Transverse colon (tissue), 4 donors: ENCODE results near the gene HIBCH. TPM values are rescaled to one million over a fixed set of nuclear protein-coding genes. Genes with fewer than 3 reads are reported as not detected.
"Not testable (repeated sequence)": the region's sequence is repeated elsewhere in the genome, so short reads cannot be mapped to it uniquely, and the experiment has no call there.

ENCODE experiments used
- DNase-seq: peaks from one replicate; pipeline ENCODE4 v3.0.0-alpha.2; 2019
- H3K27ac ChIP-seq, 4 donors: fragments of 200-600 bp; sonication (generic); 2 replicates each; pipeline ENCODE4 v1.5.1; 2016 to 2018; ENCODE audit warnings: inconsistent platforms in 4 of 4
- H3K27me3 ChIP-seq: fragments of 200-600 bp; sonication (generic); 2 replicates; pipeline ENCODE4 v1.5.1; 2017; ENCODE audit warnings: inconsistent platforms
- H3K36me3 ChIP-seq, 4 donors: fragments of 200-600 bp; sonication (generic); 2 replicates each; pipeline ENCODE4 v1.5.1; 2017 to 2019; ENCODE audit warnings: inconsistent platforms in 4 of 4
- H3K4me1 ChIP-seq, 4 donors: fragments of 200-600 bp; sonication (generic); 2 replicates each; pipeline ENCODE4 v1.5.1; 2017 to 2020; ENCODE audit warnings: inconsistent platforms in 4 of 4
- H3K4me3 ChIP-seq, 4 donors: fragments of 200-600 bp; sonication (generic); 1 replicate in 1 of 4; 2 replicates in 3 of 4; pipeline versions ENCODE4 v1.5.1 to v1.6.1; 2017 to 2019; ENCODE audit warnings: inconsistent platforms in 4 of 4
- H3K9me3 ChIP-seq, 2 donors: fragments of 200-600 bp; sonication (generic); 2 replicates each; pipeline ENCODE4 v1.5.1; 2017 to 2019; ENCODE audit warnings: inconsistent platforms in 2 of 2
- CTCF ChIP-seq, 5 experiments: fragments of 200-600 bp in 3 of 5; fragments of 450-650 bp in 2 of 5; sonication (generic) in 3 of 5; IDR thresholded peaks; 1 replicate in 2 of 5; 2 replicates in 3 of 5; pipeline ENCODE4 v1.5.1; 2016 to 2017; ENCODE audit warnings: antibody characterized with exemption in 5 of 5, inconsistent platforms in 3 of 5, mild to moderate bottlenecking in 2 of 5, moderate library complexity in 1 of 5
- EP300 ChIP-seq: sonication (generic); formaldehyde crosslinking; IDR thresholded peaks from one replicate; pipeline ENCODE4 v1.6.1; 2017; ENCODE audit warnings: antibody characterized with exemption, low read depth
- POLR2A ChIP-seq: fragments of 450-650 bp; IDR thresholded peaks from one replicate; pipeline ENCODE4 v1.6.1; 2016; ENCODE audit warnings: antibody characterized with exemption, mild to moderate bottlenecking, moderate library complexity
- POLR2AphosphoS5 ChIP-seq, 3 donors: sonication (generic); formaldehyde crosslinking; IDR thresholded peaks; one replicate each; pipeline ENCODE4 v1.6.1; 2016; ENCODE audit warnings: antibody characterized with exemption in 3 of 3
- WGBS, 2 donors: methylation state at CpG; one replicate each; pipeline ENCODE4 v1.1.5; 2018; ENCODE audit warnings: low coverage in 1 of 2; 5-methylcytosine and 5-hydroxymethylcytosine counted together
- in situ Hi-C, 4 donors: fragments of 200-750 bp; cut with MboI; loops; one replicate each; pipeline versions ENCODE4 v1.15.0 to v1.15.1; 2017; ENCODE audit warnings: low sequenced_read_pairs in 3 of 4, low pct_ligation_motif_present in 1 of 4, low pct_unique_long_range_greater_than_20kb in 1 of 4
- intact Hi-C: fragments of 100-400 bp; cut with DNase I; formaldehyde crosslinking; loops from one replicate; pipeline ENCODE4 v1.15.1; 2023; ENCODE audit warnings: low total_unique reads
- total RNA-seq, 4 donors: library from RNA; depleted of rRNA; stranded (reverse); fragments of >200 nt; gene quantifications; one replicate each; pipeline ENCODE4 v1.1.0, GENCODE V29; 2016

The HIBCH gene
- total RNA-seq, 4 donors from 2014 or later, result 6.0 to 33.0 (median 19.8) TPM

DNA sequence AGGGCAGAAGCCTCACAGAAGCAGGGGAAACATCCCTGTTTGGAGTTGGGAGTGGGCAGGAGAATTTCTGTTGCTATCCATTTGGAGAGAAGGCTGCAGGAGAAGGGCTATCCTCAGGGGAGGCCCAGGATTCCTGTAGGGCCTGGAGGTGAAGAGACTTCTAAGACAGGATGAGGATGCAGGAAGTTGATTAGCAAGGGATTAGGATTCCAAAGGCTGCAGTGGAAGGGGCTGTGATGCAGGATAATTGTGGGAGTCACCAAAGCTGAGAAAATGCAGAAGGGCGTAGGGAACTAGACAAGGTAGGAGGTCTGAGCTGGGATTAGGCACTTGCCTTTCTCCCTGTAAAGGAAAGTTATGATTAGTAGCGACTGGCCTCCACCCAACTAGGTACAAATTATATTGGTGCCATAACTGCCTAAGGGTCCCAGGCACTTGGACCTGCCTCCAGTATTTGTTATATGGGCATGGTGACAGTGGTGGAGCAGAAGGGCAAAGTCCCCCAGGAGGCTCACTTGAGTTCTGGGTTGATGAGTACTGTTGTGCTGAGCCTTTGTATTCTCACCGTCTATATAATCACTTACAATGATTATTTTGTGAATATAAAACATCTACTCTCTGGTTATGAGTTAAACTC is 160.7 kb downstream of the HIBCH start:
- intact Hi-C loops (no loop called here), in situ Hi-C loops (no loop called here)
- peak; percentile 62 for DNase-seq
- Histone ChIP-seq H3K27me3 (no peaks in the 10 kb centered on the region), H3K36me3 (no peaks in the 10 kb centered on the region), H3K9me3 (no peaks in the 10 kb centered on the region), H3K27ac (peak overlapping the region; percentile 35 to 73 (median 66)), H3K4me3 (no peak overlapping the region), H3K4me1 (peaks cover 0 to 31% (median 18%) of the 10 kb centered on the region in 4 donors)
- TF ChIP-seq POLR2A (no peak), POLR2AphosphoS5 (IDR thresholded peaks at IDR 0.05) (no peak), CTCF (IDR thresholded peaks at IDR 0.05) (no peak), EP300 (no peak)
- WGBS, 2 donors, result 55 to 66% methylated on average over 2 to 3 of the region's 3 CpGs

DNA sequence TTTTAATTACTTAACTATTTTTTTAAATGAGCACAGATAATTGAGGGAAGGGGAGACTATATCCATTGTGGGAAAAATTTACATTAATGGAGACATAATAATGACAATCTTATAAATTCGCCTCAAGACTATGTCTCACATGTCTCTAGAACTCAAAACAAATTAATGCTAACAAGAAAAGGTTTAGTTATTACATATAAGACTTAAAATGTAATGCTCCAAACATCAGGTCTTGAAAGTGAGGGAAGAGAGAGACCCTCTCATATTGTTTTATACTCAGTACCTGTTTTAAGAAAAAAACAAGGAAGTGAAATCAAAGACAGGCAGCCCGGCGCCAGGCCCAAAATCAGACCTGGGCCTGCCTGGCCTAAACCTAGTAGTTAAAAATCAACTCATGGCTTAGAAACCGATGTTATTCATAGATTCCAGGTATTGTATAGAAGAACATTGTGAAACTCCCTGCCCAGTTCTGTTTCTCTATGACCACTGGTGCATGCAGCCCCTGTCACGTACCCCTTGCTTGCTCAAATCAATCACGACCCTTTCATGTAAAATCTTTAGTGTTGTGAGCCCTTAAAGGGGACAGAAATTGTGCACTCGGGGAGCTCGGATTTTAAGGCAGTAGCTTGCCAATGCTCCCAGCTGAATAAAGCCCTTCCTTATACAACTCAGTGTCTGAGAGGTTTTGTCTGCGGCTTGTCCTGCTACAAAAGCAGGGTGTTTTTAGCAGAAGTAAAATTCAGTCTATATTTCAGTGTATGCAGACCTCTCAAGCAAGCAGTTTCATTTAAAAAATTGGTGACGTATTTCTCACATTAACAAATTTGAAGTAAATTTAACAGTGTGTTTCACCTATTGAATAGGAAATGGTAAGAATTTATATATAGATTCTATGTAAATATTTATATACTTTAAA is 161.8 kb downstream of the HIBCH start:
- peak overlapping the region in 3 of 4 donors; percentile 5 to 73 (median 70) for H3K27ac ChIP-seq
- 77 to 80% methylated on average over 7 to 10 of the region's 10 CpGs for whole genome bisulfite sequencing, 2 donors
- H3K36me3 ChIP-seq, H3K27me3 ChIP-seq, intact Hi-C loops, DNase-seq, H3K4me3 ChIP-seq, H3K9me3 ChIP-seq, in situ Hi-C loops: not testable (repeated sequence)
- peaks cover 0 to 31% (median 18%) of the 10 kb centered on the region in 4 donors for H3K4me1 ChIP-seq

GRCh38 chr2:190156530-190157212 is 163.0 kb downstream of the HIBCH start:
- Histone ChIP-seq H3K27me3 (no peaks in the 10 kb centered on the region), H3K36me3 (no peaks in the 10 kb centered on the region), H3K27ac (no peak overlapping the region), H3K9me3 (no peaks in the 10 kb centered on the region), H3K4me3 (no peak overlapping the region), H3K4me1 (peaks cover 0 to 31% (median 18%) of the 10 kb centered on the region in 4 donors)
- WGBS, 2 donors, result 88 to 100% methylated on average over 4 of the region's 4 CpGs
- in situ Hi-C loops, result no loop called here
- TF ChIP-seq CTCF (IDR thresholded peaks at IDR 0.05) (no peak), EP300 (no peak), POLR2A (no peak), POLR2AphosphoS5 (IDR thresholded peaks at IDR 0.05) (no peak)
- no peak for DNase-seq
- intact Hi-C loops, result no loop called here

Other genes starting within 250 kb of the HIBCH start
- gene INPP1, start 23.8 kb upstream of the HIBCH start, total RNA-seq, result 10 to 100 TPM in 3 of 4 donors, under 1 TPM in 1; 0.60 to 22.1 (median 21.2) TPM
- 10 to 100 TPM; 76.3 to 99.1 (median 83.0) TPM for gene MFSD6, start 88.5 kb upstream of the HIBCH start, total RNA-seq
- gene NEMP2, start 214.9 kb upstream of the HIBCH start, total RNA-seq, result 1 to 10 TPM in 2 of 4 donors, under 1 TPM in 1, not detected in 1; 0.20 to 2.4 (median 1.6) TPM